Measurements from ENCODE around the gene SYTL5.

The SYTL5 gene

DNA sequence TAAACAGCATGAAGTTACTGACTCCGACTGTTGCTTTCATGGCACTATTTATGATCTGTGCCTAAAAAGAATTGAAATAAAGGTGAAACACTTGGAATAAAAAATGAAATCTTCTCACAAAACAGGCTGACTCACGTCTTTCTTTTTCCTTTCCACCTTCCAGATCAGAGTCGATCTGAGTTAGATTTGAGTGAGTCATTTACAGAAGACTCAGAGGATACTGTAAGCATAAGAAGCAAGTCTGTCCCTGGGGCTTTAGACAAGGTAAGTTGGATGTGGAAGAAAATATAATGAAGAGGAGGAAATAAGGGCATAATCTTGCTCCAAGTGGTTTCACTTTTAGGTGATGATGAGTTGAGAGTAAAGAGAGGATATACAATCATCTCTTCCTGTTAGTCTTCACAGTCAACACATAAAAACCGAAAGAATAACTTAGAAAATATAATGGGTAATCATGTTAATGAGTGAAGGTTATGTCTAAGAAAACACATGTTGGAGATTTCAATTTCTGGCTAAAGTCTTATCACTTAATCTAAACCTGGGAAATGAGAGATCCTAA, 89.7 kb downstream of the SYTL5 start:
- DNase-seq, result no peak

DNA sequence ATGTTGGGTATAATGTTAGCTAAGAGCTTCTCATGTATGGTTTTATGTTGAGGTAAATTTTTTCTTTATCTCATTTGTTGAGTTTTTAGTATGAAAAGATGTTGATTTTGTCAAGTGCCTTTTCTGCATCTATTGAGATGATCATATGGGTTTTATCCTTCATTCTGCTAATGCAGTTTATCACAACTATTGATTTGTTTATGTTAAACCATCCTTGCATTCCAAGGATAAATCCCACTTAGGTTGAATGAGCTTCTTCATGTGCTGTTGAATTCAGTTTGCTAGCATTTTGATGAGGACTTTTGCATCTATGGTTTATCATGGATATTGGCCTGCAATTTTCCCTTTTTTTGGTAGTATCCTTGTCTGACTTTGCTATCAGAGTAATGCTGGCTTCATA, 93.3 kb downstream of the SYTL5 start:
- DNase-seq, result no peak

DNA sequence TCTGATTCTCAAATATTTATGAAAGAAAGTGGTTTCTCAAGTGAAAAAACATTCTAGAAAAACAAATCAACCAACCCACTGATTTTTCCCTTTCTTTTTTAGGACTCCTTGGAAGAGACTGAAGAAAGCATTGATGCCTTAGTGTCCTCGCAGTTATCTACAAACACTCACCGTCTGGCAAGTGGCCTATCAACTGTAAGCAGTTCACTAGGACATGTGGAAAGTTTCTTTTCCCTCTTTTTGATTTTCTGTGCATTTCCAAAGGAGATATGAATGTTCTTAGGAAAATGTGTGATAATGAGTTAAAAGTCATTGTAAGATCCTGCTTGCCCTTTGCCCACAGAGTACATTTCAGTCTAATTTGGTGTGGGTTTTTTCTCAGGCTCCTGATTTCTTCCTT, 95.9 kb downstream of the SYTL5 start:
- DNase-seq, result no peak

DNA sequence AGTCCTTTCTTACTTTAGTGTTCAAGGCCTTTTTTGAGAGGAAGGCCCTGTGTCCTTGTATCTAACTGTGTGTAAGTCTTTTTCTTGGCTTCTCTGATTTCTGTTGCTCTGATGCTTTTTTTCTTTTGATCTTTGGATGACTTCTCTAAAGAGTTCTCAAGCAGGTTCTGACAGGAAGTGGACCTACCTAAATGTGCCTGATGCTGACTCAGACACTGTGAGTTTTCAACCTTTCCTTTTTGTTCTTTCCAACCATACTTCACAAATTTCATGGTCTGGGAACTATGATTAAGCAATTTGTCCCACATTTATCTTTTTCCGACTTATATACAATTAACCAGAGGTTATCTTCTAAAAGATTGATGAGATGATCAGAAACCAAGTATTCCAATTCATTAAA, 96.5 kb downstream of the SYTL5 start:
- no peak for DNase-seq

DNA sequence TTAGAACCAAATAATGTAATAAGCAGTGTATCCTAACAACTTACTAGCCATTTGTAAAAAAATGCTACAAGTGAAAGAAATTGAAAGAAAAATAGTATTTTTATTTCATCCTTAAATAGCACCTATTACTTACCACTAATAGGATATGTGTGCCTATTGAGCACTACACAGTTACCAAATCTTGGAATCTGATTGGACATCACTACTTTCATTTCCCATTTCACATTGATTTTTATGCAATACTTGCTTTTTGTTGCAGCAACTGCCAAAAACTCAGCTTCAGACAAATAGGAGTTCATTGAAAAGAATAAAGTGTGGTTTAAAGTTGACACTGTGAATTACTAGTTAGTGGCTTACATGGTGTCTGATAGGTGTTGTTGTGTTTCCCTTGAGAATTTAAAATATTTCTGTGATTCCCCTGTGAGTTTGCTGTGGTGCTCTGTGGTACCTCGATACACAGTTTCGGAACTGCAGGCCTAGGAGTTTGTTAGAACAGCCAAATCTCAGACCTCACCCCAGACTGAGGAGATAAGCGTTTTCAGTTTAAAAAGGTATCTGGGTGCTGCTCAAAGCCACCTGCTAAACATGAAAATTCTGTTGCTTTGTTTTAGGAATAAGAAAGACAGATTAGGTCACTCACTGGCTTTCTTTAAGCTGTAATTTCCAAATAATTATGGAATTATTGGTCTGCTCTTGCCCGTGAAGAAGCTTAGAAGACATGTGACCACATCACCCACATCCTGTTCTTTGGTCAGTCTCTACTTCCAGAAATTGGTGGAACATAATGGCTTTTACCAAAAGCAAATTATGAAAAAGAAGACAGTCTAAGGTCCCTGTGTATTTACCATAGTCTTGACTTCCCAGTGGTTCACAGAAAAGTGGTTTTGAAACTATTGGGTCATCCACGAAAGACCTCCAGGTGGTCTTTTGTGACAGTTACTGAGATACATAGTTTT, 97.8 kb downstream of the SYTL5 start:
- DNase-seq, result peak in 1 of 5 experiments; percentile 16

DNA sequence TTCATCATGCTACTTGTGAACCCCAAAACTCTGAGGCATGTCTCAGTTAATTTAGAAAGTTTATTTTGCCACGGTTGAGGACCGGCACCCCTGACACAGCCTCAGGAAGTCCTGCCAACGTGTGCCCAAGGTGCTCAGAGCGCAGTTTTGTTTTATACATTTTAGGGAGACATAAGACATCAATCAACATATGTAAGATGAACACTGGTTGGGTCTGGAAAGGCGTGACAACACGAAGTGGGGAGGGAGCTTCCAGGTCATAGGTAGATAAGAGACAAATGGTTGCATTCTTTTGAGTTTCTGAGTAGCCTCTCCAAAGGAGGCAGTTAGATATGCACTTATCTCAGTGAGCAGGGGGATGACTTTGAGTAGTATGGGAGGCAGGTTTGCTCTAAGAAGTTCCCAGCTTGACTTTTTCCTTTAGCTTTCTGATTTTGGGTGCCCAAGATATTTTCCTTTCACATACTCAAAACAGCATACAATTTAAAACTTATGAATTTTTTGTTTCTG, 98.9 kb downstream of the SYTL5 start:
- no peak for DNase-seq

DNA sequence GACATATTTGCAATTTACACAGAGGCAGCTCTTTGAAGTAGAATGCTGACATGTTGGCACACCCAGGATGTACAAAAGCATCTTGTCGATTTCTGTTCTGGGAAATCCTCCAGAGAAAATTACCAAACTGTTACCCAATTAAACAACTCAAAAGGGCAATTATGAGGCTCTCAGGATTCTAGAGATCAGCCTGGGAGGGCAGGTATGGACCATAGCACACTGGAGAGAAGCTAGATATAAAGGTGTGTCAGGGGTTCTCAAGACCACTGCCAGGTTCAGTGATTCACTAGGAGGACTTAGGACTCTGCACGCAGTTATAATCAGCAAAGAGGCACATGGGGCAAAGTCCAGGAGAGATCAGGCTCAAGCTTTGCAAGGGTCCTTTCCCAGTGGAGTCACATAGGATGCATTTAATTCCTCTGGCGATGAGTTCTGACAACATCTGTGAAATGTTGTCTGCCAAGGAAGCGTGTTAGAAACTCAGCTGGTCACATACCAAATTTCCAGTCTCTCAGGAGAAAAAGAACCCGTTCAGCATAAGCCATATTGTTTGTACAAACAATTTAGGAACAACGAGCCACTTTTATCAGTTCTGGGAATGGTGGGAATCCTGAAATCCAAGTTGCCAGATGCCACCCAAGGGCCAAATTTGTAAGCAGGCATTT, 100.8 kb downstream of the SYTL5 start:
- DNase-seq, result no peak

DNA sequence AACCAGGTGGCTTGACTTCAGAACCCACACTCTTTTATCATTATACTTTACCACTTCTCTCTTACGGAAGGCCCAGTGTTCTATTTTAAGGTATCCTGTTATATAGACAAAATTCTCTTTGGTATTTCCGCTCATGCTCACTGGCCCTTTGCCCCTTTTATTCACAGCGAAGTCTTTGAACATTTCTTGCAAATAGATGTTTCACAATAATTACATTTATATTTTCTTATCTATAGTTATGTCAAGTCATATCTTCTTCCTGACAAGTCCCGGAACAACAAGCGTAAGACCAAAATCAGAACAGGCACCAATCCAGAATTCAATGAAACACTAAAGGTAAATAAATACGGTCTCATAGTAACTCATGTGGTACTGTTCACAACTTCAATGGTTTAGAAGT, 102.0 kb downstream of the SYTL5 start:
- no peak for DNase-seq

DNA sequence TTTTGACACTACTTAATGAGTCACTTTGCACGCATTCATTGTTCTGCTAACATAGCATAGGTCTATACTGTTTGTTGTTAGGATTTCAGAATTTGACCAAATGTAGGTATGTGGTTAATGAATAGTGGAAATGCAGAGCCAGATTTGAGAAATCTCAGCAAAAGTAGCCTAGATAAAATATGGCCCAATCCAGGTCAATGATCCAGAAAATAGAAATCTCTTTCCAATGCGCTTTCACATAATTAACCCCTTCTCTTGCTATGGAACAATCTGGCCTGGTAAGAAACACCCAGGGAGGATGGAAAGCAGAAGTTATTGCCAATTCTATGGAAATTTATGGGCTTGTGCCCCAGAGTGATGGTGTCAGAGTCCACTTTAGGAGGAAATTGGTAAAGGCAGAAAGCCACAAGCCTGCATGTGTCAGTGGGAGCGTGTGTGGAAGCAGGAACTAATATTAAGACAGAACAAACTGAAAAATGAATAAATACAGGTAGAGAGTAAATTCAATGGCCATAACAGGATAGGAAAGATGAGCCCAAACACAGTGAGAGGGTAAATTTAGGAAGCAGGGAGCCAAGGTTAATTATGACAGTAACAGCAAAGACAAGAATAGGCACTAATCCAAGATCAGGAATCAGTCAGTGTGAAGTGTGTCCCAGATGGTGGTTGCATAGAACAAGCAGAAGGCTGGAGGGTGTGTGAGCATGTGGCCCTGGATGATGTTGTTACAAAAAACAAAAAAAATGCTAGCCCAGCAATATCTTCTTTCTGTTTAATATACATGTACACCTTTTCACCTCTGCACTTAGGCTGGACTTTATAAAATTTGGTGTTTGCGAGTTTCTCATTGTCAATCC, 102.9 kb downstream of the SYTL5 start:
- DNase-seq, result no peak

DNA sequence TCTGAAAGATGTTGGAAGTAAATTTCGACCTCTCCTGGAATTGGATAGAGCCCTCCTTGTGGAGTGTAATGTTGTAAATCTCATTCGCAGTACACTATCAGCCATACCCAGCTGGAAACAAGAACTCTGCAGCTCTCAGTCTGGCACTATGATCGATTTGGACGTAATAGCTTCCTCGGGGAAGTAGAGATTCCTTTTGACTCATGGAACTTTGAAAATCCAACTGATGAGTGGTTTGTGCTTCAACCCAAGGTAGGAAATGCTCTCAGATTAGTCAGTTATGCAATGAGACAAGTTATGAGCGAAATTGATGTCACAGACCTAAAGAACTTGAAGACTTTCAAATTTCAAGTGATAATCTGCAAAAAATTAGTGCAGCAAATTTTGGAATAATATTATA, 103.9 kb downstream of the SYTL5 start:
- no peak for DNase-seq

DNA sequence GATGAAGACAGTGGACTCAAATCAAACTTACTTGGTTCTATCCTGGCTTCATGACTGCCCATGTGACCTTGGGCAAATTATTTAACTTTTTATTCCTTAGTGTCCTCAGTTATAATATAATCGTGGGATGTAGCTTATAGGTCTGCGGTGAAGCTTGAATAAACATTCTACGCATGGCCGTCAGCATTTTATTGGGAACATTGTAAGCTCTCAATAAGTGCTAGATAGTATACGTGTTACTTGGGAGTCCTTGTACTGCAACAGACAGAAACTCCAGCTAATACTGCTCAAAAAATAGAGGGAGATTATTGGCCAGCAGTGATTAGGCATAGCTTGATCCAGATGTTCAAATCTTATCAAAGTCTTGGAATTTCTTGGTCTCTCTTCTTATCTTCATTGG, 104.8 kb downstream of the SYTL5 start:
- DNase-seq, result no peak

DNA sequence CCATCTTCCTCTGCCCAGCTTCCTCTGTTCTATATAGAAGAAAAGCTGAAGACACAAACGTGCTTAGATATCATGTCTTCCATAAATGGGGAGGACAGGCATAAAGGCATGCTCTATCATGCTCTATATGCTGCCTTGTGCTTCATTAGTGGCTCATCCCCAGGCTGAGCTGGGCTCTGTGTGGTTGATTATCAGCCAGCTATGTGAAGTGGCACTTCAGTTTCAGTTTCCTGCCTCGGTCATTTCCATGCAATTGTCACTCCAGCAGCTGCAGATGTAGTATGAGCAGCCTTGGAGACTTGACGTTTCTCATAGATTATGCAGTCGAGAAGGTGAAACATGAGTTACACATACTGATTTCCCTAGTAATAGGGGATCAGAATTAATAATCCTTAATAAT, 106.2 kb downstream of the SYTL5 start:
- no peak for DNase-seq

DNA sequence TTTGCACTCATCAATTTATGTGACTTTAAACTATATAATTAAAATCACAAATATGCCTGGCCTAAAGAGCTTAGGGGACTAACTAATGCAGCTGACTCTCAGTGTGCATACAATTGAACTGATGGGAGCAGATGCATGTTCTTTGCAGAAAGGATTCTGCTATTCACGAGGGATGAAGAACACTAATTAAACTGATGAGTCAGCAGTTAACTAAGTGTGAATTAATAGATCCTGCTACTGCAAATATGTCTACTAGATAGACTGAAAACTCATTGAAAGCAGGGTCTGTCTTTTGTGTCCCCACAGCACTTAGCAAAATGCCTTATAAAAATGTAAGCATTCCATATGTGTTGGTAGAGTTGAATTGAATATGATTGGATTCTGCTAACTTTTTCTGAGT, 110.4 kb downstream of the SYTL5 start:
- DNase-seq, result no peak

DNA sequence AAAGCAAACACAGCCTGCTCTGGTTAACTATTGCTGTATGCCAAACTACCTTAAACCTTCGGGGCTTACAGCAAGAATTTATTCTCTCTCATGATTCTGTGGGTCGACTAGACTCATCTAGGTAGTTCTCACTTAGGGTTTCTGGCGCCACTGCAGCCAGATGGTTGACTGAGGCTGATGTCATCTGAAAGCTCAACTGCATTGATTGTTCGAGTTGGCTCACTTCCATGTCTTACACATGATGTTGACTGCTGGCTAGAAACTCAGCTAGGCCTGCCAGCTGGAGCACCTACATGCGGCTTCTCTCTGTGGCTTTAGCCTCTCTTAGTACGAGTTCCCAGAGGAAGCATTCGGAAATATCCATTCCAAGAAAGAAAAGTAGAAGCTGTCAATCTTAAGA, 111.1 kb downstream of the SYTL5 start:
- DNase-seq, result no peak

DNA sequence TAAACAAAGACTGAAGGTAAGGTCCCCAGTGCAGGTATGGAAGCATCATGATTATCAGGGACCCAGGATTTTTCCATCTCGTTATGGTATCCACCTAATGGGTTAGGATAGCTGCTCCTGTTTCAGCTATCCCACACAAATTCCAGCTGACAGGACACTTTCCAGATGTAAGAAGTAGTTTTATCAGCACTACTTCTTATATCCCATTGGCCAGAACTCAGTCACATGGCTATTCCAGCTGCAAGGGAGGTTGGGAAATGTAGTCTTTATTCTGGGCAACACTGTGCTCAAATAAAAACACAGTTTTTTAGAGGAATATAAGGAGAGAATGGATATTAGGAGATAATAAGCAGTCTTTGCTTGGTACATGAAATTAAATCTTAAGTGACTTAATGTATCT, 117.6 kb downstream of the SYTL5 start:
- DNase-seq, result no peak

DNA sequence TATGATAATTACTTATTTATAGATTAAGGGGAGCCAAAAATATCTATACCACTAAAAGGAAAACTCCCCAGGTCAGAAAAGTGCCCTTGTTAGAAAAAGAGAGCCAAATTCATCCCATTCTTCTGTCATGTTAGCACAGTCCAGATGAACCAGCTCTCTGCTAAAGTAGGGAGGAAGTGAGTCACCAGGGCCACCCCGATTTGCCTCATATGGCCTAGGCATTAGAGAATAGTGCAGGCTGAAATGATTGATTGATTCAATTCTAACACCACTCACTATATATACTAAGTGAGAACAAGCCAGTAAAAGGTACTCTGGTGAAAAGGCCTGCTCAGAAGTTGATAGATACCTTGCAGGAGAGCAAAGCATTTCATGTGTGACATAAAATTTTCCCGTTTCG, 119.8 kb downstream of the SYTL5 start:
- no peak for DNase-seq

DNA sequence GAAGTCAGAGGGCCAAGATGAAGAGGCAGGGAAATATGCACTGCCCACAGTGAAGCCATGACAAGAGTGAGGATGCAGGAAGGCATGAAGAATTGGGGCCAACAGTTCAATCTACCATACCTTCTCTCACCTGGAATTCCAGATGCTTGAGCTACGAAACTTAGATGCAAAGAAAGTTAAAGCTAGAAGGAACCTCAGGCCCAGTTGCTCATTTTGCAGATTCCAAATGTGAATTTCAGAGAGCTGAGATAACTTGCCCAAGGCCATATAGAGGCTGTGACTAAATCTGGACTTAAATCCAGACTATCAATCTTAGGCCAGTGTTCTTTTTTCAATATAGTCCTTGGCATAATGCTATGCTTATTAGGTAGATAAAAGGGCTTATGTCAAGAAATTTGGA, 121.6 kb downstream of the SYTL5 start:
- DNase-seq, result no peak

DNA sequence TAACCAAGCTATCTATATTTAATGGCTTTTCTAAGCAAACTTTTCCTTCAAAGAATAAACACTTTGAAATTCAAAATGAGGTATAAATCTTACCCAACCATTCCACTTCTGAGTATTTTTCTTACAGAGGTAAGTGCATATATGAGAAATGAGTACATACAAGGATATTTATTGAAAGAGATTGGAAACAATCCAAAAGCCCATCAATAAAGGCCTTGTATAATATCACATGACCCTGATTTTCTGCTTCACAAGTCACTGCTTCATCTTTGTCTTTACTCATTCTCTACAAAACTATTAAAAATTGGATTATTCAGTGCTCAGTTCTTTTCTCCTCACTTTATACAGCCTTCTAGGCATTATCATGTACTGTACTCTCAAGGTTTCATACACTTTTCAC, 123.0 kb downstream of the SYTL5 start:
- no peak for DNase-seq

DNA sequence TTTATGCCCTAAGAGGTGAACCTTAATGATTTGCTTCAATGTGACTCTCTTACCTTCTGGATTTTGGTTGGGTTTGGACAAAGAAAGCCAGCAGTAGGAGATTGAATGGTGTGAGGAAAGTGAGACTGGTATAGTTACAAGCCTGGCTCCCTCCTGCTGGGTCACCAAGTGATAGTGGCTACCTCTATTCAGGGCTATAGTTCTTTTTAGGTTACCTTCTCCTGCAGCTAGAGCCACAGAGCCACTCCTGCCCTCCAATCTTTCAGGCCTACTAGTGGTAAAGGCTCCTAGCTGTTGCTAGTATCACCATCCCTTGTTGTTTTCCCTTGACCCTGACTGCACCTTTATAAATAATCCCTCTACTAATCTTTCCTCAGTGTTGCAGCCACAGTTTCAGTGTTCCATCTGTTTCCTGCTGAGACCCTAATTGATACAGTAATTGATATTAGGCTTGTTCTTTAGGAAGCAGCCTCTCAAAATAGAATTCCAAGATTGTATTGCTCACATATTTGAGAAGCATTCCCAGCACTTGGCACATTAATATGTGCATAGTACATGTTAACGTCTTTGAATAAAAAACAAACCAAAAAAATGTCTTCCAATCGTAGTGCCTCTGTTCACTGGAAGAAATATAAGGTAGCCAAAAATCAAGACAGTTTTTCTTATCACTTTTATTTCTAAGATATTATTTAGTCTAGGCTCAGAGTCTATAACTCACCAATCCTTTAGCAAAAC, 132.0 kb downstream of the SYTL5 start:
- no peak for DNase-seq

DNA sequence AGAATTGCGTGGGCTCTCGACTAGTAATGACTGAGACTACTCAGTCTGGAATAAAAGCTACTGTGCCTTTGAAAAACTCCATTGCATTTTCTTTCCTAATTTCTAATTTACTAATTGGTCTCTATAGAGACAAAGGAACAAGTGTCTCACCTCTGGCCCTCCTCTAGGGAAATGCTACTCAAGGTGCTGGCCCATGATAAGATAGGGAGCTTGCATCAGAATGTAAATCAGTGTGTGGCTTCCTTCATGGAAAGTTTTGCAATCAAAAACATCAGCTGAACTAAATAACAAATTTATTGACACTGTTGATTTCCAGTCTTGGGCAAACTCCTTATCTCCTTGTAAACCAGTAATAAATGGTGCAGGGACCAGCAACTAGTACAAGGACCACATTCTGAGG, 132.5 kb downstream of the SYTL5 start:
- DNase-seq, result no peak

DNA sequence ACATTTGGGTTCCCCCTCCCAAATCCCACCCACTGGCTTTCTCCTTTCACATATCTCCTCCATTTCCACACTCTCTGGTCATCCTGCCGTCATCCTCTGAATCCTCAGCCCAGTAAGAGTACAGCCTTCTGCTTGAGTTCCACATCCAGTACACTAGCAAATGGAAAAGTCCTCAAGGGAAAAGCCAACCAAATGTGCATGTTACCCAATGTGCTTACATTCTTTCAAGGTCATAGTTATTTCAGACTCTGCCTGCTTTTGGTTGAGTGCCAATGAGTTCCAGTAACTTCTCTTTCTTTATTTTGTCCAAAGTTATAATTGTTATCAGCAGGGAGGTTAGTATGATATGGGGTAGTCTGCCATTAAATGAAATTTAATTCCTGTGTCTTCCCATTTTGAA, 136.3 kb downstream of the SYTL5 start:
- DNase-seq, result no peak

DNA sequence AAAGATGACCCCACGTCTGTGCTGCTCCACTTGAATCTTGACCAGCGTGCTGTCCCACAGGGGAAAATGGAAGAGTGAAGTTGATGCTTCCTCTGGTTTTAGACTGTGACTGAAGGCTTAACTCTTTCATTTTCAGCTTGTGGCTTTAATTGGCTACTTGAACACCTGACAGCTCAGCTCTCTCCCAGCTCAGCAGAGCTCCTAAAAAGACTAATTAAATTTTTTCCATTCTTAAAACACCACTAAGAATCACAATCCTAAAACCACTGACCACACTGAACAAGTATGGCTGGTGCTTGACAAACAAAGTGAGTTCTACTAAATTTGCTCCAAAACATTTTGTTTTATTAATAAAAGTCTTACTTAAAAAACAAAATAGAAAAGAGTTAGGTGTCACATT, 142.7 kb downstream of the SYTL5 start:
- no peak for DNase-seq

Data from T-helper 2 cell (primary cell).